ENCODE measurements around the gene ANKMY1.

The ANKMY1 gene, protein sequence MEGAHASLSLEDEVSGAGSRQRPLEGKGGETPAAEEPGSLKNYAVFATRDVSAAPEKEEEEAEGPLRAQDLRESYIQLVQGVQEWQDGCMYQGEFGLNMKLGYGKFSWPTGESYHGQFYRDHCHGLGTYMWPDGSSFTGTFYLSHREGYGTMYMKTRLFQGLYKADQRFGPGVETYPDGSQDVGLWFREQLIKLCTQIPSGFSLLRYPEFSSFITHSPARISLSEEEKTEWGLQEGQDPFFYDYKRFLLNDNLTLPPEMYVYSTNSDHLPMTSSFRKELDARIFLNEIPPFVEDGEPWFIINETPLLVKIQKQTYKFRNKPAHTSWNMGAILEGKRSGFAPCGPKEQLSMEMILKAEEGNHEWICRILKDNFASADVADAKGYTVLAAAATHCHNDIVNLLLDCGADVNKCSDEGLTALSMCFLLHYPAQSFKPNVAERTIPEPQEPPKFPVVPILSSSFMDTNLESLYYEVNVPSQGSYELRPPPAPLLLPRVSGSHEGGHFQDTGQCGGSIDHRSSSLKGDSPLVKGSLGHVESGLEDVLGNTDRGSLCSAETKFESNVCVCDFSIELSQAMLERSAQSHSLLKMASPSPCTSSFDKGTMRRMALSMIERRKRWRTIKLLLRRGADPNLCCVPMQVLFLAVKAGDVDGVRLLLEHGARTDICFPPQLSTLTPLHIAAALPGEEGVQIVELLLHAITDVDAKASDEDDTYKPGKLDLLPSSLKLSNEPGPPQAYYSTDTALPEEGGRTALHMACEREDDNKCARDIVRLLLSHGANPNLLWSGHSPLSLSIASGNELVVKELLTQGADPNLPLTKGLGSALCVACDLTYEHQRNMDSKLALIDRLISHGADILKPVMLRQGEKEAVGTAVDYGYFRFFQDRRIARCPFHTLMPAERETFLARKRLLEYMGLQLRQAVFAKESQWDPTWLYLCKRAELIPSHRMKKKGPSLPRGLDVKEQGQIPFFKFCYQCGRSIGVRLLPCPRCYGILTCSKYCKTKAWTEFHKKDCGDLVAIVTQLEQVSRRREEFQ

DNA sequence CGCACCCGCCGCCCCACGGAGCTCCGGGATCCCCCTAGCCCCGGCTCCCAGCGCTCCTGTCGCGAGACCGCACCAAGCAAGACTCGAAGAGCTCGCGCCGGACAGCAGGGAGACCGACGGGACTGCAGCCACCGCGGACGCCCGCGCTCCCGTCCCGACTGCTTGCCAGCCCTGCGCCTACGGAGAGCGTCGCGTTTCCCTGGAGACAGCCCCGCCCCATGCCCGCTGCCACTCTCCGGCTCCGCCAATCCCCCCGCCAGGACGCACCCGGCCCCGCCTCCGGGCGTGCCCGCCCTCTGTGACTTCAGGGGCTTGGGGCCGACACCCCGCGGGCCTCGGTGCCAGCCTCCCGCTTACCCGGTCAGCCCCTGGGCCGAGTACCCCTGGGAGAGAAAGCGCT, at the start of gene ANKMY1:
ANKMY1 (minus strand) TSS at position 181 of the 400 bp plus-strand sequence. CDS start 653 bp downstream, outside the sequence.
- peak; percentile 72 to 79 for DNase-seq

DNA sequence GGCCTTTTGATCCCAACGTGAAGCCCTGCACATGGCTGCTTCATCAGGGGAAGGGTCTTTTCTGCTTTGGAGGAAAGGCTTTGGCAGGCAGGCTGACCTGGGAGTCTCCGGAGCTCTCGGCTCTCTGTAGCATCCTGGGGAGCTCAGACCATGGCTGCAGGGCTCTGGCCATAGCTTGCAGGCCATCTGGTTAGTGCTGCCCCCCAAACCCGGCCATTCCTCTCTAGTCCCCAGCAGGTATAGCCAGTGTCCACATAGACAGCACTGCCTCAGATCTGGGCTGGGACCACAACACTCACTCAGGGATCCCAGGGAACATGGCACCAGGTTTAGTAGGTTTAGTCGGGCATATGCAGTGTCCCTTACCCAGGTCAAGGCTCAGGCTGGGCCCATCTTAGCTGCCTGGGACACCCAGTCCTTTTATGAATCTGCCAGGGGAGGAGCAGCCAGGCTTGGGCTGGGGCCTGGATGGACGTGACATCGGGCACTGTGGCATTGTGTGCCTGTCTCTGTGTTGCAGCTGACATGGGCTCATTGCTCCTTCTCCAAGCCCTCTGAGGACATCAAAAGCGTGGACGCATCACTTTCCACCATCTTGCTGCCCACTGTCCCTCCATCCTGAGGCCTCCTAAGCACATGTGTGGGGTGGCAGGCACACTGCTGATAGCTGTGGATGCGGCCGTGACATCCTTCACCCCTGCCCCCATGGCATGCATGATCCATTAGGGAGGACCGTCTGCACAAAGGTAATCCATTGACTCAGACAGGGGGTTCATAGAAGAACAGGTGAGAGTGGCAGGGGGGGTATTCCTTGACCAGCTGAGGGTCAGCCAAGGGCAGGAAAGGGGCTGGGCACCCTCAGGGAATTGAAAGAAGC, 48.3 kb upstream of the ANKMY1 start:
- DNase-seq: no peak

DNA sequence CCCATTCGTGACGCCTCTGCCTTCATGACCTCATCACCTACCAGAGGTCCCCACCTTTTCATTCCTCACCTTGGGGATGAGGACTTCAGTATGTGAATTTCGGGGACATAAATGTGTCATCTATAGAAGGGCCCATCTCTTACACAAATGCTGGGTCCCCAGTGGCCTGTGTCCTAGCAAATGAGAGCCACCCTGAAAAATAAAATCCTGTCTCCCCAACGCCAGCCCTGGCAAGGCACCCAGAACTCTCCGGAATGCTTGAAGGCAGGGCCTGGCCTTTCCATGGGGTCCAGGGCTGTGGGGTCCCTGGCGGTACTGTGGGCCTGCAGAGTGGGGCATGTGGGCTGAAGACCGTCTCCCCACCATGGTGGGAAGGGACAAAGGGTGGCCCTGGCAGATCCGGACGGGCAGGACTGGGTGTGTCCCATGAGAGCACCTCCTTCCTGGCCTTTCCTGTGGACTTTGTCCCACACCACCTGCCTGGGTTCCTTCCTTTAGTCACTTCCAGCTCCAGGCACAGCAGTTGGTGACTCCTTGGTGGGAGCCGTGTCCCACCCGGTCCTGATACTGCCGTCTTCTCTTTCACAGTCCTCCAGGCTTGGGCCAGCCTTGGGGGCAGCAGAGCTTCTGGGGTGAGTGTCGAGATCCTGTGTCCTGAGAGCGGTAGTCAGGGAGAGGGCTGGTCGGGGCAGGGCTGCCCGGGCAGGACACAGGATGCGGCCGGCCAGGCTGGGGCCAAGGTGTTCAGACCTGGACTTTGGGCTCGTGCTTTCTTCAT, 47.3 kb upstream of the ANKMY1 start:
- no peak for DNase-seq

GRCh38 chr2:240604291-240604938, 46.6 kb upstream of the ANKMY1 start:
- peak; percentile 47 to 75 for DNase-seq

DNA sequence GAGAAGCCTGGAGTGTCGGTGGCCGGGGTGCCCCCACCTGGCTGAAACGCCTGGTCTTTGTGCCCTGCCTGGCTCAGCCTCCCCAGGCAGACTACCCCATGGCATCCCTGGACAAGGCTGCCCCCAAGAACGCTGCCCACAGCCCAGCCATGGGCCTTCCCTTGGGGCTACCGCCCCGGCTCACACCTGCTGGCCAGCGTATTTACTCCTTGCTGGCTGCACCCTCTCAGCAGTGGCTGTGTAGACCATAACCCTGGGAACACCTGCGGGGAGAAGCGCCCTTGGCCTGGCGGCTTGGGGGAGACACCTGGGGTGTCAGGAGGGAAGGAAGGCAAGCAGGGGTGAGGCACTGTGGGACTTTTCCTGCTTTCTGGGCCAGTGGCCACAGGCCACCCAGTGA, 46.1 kb upstream of the ANKMY1 start:
- DNase-seq: no peak

DNA sequence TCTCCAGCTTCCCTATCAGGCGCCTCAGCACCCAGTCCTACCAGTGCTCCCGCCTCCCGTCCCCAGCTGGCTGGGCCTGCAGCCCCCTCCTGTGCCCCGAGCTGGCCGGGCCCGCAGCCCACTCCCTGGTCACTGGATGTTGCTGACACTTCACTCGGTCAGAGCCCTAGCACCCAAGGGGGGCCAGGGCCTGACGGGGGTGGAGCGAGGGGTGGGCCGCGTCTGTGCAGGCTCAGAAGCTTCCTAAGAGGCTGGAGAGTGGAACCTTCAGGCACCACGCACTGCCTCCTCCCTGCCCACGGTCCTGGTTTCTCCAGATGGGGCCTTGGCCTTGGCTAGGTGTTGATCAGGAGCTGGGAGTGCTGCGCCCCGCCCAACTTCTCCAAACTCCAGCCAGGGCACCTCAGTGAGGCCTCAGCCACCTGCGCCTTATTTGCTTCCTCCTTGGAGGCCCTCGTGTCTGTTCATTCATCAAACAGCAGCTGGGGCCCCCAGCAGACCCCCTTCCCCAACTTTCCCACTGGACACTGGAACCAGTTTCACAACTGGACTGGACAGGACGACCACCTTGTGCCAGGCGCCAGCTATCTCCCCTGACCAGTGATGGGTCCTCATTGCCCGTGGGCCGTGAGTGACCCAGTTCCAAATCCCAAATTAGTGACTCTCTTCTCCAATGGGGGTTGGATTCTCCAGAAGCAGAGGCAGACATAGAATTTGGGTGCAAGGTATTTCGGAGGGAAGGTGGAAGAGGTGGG, 45.5 kb upstream of the ANKMY1 start:
- no peak for DNase-seq

- no peak for DNase-seq
Observed at GRCh38 chr2:240602266-240603050, 44.7 kb upstream of the ANKMY1 start.

DNA sequence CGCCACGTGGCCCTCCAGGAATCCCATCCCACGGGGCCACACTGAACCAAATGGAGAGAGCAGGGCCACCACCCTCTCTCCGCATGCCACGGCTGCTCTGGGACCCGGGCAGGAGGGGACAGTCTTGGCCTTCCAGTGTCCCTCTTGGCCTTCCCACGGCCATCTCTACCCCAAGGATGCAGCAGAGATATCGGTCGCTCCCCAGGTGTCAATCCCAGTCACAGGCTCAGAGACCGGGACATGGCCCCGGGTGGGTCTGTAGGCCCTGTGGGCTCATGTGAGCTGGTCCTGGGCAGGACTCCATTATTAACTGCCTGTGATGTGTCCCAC, 44.0 kb upstream of the ANKMY1 start:
- DNase-seq: no peak

- no peak for DNase-seq
Observed at GRCh38 chr2:240601061-240601830, 43.5 kb upstream of the ANKMY1 start.

DNA sequence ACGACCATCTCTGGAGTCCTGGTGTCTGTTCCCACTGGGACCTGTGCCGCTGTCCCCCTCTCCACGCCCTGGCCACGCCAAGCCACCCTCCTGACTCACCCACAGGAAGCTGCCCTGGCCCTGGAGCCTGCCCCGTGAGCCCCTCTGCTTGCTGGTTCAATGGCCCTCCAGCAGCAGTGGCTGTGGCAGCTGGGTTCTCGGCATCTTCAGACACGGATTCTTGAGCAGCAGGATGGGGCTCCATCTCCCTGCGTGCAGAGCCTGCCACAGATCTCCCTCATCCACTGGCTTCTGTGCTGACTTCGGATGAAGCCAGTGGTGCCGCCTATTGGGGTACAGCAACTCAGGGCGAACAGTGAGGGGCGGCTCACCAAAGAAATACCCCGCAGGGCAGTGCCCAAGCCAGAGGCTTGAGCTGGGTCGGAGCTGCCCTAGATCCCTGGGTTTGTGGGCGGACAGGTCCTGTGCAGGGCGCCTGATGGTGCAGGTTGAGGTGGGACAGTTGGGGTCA, 42.7 kb upstream of the ANKMY1 start:
- no peak for DNase-seq

DNA sequence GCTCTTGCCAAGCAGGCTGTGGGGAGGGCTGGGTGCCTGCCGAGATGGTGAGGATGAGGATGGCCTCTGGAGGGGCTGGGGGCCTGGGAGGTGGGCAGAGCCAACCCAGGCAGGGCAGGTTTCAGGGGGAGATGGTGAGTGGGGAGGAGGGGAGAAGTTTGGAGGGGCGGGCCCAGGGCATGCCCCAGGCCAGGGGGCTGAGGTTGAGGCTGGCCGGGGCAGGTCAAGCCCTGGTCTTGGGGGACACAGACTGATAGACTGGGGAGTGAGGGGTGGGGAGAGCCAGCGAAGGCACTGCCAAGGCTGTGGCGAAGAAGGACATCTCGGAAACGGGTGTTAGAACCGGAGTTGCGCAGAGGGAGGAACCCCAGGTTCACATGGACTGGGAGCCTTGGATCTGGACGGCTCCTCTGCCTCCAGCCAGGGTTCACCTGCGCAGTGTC, 41.4 kb upstream of the ANKMY1 start:
- no peak for DNase-seq

- no peak for DNase-seq
Observed at GRCh38 chr2:240598311-240598911, 40.6 kb upstream of the ANKMY1 start.

GRCh38 chr2:240597419-240598181, 39.8 kb upstream of the ANKMY1 start:
- DNase-seq: no peak

DNA sequence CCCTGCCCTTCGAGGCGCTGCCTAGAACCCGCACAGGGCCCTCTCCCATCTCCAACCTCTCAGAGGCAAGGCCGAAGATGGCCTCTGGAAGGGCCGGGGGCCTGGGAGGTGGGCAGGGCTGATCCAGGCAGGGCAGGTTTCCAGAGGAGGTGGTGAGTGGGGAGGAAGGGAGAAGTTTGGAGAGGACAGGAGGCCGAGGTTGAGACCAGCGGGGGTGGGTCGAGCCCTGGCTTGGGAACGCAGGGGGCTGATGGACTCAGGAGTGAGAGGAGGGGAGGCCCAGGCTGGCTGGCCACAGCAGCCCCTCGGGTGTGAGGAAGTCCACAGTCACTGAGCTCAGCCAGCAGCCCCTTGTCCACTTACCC, 39.2 kb upstream of the ANKMY1 start:
- no peak for DNase-seq

GRCh38 chr2:240596491-240596931, 38.7 kb upstream of the ANKMY1 start:
- DNase-seq: no peak

- no peak for DNase-seq
Observed at GRCh38 chr2:240596080-240596460, 38.3 kb upstream of the ANKMY1 start.

DNA sequence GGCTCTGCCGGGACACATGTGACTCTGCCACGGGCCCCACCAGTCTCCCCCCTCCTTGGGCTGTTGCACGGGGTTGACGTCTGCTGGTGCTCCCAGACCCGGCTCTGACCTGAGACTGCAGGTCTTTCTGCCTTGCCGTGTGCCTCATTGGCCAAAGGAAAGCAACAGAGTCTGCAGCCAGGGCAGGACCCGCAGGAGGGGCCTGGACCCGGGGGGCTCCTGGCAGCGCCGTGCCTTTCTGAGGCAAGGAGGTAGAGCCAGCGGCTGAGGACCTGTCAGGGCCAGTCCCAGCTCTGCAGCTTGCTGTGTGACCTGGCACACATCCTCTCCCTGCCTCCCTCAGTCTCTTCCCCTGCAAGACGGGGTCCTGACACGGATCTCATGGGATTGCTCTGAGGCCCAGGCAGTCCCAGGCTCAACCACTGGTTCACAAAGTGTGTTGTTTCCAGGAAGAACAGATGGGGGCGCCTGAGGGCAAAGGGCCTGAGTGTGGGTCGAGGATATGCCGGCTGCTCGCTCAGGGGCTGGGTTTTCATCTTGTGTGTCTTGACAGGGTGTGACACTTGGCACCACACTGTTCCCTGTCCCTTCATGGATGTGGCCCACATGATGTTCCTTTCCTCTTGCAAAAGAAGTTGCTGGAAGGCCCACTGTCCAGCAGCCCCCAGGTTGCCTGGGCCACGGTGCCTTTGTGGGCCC, 37.7 kb upstream of the ANKMY1 start:
- peak; percentile 21 to 50 for DNase-seq

All from inflammatory macrophage treated with lipopolysaccharide for 1 hour (primary cell).